HEK293 (cell line): Measurements from ENCODE around the gene MDH1B.

ENCODE experiments used
- RBAK ChIP-seq: fragments of 450-650 bp; formaldehyde crosslinking; IDR thresholded peaks from 2 replicates; pipeline ENCODE4 v1.5.1; 2016; ENCODE audit warnings: missing biosample characterization, missing genetic modification characterization
- REPIN1 ChIP-seq: fragments of 450-650 bp; formaldehyde crosslinking; IDR thresholded peaks from 2 replicates; pipeline ENCODE4 v1.5.1; 2017; ENCODE audit warnings: missing biosample characterization, missing genetic modification characterization, low read depth
- YY1 ChIP-seq: fragments of 450-650 bp; formaldehyde crosslinking; IDR thresholded peaks from 2 replicates; pipeline ENCODE4 v1.5.1; 2018; ENCODE audit warnings: missing biosample characterization, missing genetic modification characterization
- ZBTB8A ChIP-seq: fragments of 450-650 bp; formaldehyde crosslinking; IDR thresholded peaks from 2 replicates; pipeline ENCODE4 v1.5.1; 2016; ENCODE audit warnings: missing biosample characterization, missing genetic modification characterization
- ZNF211 ChIP-seq: fragments of 450-650 bp; formaldehyde crosslinking; IDR thresholded peaks from 2 replicates; pipeline ENCODE4 v1.5.1; 2016; ENCODE audit warnings: low read depth, missing biosample characterization, missing genetic modification characterization
- ZNF23 ChIP-seq: fragments of 450-650 bp; formaldehyde crosslinking; IDR thresholded peaks from 2 replicates; pipeline ENCODE4 v1.5.1; 2016; ENCODE audit warnings: missing biosample characterization, missing genetic modification characterization, borderline replicate concordance
- ZNF354C ChIP-seq: fragments of 450-650 bp; formaldehyde crosslinking; IDR thresholded peaks from 2 replicates; pipeline ENCODE4 v1.5.1; 2016; ENCODE audit warnings: missing biosample characterization, missing genetic modification characterization, low read depth, borderline replicate concordance
- ZNF561 ChIP-seq: fragments of 450-650 bp; IDR thresholded peaks from 2 replicates; pipeline ENCODE4 v1.5.1; 2018; ENCODE audit warnings: missing biosample characterization, missing genetic modification characterization, borderline replicate concordance
- ZNF776 ChIP-seq: fragments of 450-650 bp; formaldehyde crosslinking; IDR thresholded peaks from 2 replicates; pipeline ENCODE4 v1.5.0; 2017; ENCODE audit warnings: missing biosample characterization, missing genetic modification characterization, borderline replicate concordance
- TF ChIP-seq, protein P1 (sequence below): fragments of 450-650 bp; formaldehyde crosslinking; IDR thresholded peaks from 2 replicates; pipeline ENCODE4 v1.5.1; 2016; ENCODE audit warnings: missing biosample characterization, missing genetic modification characterization
- TF ChIP-seq, protein P2 (sequence below): fragments of 450-650 bp; formaldehyde crosslinking; IDR thresholded peaks from 2 replicates; pipeline ENCODE4 v1.5.1; 2016; ENCODE audit warnings: missing biosample characterization, missing genetic modification characterization
- TF ChIP-seq, protein P3 (sequence below): fragments of 450-650 bp; formaldehyde crosslinking; IDR thresholded peaks from 2 replicates; pipeline ENCODE4 v1.5.1; 2017; ENCODE audit warnings: missing biosample characterization, mild to moderate bottlenecking, missing genetic modification characterization, moderate library complexity
- TF ChIP-seq, protein P4 (sequence below): fragments of 450-650 bp; formaldehyde crosslinking; conservative IDR thresholded peaks from 2 replicates; pipeline ENCODE4 v1.5.1; 2016; ENCODE audit warnings: low read depth, missing biosample characterization, missing genetic modification characterization

DNA sequence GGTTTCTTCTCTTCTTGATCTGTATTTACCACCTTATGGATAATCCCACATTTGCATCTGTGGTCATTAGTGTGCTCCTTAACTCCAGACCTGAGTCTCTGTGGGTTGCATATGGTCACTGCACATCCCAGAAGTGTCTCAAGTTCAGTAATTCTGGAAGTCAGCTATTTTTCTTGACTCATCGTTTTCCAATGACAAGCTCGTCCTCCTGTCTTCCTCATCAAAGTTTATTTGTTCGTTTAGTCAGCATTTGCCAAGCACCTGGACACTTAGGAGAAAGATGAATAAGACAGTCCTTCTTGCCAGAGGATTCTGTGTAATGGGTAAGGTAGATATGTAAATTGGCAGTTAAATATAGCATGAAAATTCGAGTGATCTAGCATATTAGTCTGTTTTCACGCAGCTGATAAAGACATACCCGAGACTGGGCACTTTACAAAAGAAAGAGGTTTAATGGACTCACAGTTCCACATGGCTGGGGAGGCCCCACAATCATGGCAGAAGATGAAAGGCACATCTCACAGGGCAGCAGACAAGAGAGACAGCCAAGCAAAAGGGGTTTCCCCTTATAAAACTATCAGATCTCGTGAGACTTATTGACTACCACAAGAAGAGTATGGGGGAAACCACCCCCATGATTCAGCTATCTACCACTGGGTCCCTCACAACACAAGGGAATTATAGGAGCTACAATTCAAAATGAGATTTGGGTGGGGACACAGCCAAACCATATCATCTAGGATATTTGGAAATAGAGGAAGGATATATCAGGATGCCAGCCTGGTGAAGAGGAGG is 19.6 kb upstream of the MDH1B start:
- no peak for TF ChIP-seq ZNF776
- TF ChIP-seq, protein P1, sequence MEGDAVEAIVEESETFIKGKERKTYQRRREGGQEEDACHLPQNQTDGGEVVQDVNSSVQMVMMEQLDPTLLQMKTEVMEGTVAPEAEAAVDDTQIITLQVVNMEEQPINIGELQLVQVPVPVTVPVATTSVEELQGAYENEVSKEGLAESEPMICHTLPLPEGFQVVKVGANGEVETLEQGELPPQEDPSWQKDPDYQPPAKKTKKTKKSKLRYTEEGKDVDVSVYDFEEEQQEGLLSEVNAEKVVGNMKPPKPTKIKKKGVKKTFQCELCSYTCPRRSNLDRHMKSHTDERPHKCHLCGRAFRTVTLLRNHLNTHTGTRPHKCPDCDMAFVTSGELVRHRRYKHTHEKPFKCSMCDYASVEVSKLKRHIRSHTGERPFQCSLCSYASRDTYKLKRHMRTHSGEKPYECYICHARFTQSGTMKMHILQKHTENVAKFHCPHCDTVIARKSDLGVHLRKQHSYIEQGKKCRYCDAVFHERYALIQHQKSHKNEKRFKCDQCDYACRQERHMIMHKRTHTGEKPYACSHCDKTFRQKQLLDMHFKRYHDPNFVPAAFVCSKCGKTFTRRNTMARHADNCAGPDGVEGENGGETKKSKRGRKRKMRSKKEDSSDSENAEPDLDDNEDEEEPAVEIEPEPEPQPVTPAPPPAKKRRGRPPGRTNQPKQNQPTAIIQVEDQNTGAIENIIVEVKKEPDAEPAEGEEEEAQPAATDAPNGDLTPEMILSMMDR (tag by site-specific recombination) = no peak
- TF ChIP-seq ZNF354C = no peak
- TF ChIP-seq, protein P2, sequence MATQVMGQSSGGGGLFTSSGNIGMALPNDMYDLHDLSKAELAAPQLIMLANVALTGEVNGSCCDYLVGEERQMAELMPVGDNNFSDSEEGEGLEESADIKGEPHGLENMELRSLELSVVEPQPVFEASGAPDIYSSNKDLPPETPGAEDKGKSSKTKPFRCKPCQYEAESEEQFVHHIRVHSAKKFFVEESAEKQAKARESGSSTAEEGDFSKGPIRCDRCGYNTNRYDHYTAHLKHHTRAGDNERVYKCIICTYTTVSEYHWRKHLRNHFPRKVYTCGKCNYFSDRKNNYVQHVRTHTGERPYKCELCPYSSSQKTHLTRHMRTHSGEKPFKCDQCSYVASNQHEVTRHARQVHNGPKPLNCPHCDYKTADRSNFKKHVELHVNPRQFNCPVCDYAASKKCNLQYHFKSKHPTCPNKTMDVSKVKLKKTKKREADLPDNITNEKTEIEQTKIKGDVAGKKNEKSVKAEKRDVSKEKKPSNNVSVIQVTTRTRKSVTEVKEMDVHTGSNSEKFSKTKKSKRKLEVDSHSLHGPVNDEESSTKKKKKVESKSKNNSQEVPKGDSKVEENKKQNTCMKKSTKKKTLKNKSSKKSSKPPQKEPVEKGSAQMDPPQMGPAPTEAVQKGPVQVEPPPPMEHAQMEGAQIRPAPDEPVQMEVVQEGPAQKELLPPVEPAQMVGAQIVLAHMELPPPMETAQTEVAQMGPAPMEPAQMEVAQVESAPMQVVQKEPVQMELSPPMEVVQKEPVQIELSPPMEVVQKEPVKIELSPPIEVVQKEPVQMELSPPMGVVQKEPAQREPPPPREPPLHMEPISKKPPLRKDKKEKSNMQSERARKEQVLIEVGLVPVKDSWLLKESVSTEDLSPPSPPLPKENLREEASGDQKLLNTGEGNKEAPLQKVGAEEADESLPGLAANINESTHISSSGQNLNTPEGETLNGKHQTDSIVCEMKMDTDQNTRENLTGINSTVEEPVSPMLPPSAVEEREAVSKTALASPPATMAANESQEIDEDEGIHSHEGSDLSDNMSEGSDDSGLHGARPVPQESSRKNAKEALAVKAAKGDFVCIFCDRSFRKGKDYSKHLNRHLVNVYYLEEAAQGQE = no peak
- no peak for TF ChIP-seq REPIN1
- TF ChIP-seq ZNF23 (tag by site-specific recombination) = no peak
- no peak for TF ChIP-seq ZBTB8A (tag by site-specific recombination)
- TF ChIP-seq ZNF561 (tag by site-specific recombination) = no peak
- TF ChIP-seq RBAK (tag by site-specific recombination) = no peak
- TF ChIP-seq YY1 (tag by site-specific recombination) = no peak
- TF ChIP-seq ZNF211 (tag by site-specific recombination) = no peak
- TF ChIP-seq, protein P3, sequence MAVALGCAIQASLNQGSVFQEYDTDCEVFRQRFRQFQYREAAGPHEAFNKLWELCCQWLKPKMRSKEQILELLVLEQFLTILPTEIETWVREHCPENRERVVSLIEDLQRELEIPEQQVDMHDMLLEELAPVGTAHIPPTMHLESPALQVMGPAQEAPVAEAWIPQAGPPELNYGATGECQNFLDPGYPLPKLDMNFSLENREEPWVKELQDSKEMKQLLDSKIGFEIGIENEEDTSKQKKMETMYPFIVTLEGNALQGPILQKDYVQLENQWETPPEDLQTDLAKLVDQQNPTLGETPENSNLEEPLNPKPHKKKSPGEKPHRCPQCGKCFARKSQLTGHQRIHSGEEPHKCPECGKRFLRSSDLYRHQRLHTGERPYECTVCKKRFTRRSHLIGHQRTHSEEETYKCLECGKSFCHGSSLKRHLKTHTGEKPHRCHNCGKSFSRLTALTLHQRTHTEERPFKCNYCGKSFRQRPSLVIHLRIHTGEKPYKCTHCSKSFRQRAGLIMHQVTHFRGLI (tag by site-specific recombination) = no peak
- TF ChIP-seq, protein P4, sequence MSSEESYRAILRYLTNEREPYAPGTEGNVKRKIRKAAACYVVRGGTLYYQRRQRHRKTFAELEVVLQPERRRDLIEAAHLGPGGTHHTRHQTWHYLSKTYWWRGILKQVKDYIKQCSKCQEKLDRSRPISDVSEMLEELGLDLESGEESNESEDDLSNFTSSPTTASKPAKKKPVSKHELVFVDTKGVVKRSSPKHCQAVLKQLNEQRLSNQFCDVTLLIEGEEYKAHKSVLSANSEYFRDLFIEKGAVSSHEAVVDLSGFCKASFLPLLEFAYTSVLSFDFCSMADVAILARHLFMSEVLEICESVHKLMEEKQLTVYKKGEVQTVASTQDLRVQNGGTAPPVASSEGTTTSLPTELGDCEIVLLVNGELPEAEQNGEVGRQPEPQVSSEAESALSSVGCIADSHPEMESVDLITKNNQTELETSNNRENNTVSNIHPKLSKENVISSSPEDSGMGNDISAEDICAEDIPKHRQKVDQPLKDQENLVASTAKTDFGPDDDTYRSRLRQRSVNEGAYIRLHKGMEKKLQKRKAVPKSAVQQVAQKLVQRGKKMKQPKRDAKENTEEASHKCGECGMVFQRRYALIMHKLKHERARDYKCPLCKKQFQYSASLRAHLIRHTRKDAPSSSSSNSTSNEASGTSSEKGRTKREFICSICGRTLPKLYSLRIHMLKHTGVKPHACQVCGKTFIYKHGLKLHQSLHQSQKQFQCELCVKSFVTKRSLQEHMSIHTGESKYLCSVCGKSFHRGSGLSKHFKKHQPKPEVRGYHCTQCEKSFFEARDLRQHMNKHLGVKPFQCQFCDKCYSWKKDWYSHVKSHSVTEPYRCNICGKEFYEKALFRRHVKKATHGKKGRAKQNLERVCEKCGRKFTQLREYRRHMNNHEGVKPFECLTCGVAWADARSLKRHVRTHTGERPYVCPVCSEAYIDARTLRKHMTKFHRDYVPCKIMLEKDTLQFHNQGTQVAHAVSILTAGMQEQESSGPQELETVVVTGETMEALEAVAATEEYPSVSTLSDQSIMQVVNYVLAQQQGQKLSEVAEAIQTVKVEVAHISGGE = no peak
